Measurements from ENCODE around the gene PPM1G.

PPM1G gene

DNA sequence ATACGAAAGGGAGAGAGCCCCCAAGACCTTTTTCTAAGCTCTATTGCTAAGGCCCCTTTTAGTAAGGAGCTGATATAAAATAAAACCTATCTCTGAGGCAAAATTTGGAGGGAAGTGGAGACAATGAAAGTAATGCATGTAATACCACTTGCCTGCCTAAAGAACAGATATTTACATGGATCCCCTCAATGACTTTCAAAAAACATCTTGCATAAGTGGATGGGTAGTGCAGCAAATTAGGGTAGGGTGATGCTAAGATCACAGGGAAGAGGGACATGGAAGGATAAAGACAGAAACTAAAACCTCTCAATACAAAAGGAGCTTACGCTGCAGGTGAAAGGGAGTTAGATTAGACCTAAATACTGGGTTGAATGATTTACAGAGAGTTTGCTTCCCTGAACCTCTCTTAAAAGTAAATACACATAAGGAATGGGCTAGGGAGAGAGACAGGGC, 30.0 kb downstream of the PPM1G start:
- H3K27ac ChIP-seq: peak overlapping the region; percentile 83 to 89
- H3K9me3 ChIP-seq: no peaks in the 10 kb centered on the region
- intact Hi-C loops (cut with DNase I; ENCODE audit: low total_unique reads): no loop called here
- no peak for DNase-seq
- TF ChIP-seq, protein P1, sequence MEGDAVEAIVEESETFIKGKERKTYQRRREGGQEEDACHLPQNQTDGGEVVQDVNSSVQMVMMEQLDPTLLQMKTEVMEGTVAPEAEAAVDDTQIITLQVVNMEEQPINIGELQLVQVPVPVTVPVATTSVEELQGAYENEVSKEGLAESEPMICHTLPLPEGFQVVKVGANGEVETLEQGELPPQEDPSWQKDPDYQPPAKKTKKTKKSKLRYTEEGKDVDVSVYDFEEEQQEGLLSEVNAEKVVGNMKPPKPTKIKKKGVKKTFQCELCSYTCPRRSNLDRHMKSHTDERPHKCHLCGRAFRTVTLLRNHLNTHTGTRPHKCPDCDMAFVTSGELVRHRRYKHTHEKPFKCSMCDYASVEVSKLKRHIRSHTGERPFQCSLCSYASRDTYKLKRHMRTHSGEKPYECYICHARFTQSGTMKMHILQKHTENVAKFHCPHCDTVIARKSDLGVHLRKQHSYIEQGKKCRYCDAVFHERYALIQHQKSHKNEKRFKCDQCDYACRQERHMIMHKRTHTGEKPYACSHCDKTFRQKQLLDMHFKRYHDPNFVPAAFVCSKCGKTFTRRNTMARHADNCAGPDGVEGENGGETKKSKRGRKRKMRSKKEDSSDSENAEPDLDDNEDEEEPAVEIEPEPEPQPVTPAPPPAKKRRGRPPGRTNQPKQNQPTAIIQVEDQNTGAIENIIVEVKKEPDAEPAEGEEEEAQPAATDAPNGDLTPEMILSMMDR (IDR thresholded peaks at IDR 0.05): no peak
- peaks cover 32 to 70% (median 54%) of the 10 kb centered on the region in 3 donors for H3K36me3 ChIP-seq
- peaks cover 0 to 28% (median 18%) of the 10 kb centered on the region in 4 donors for H3K4me1 ChIP-seq
- peak overlapping the region; percentile 67 to 68 for H3K4me3 ChIP-seq
- no peaks in the 10 kb centered on the region for H3K27me3 ChIP-seq

- intact Hi-C loops (cut with DNase I; ENCODE audit: low total_unique reads): no loop called here
- TF ChIP-seq, protein P1 (IDR thresholded peaks at IDR 0.05): no peak
- DNase-seq: no peak
- Histone ChIP-seq H3K27ac (no peak overlapping the region), H3K4me3 (no peak overlapping the region), H3K36me3 (peaks cover 37 to 70% (median 54%) of the 10 kb centered on the region in 3 donors), H3K4me1 (peaks cover 0 to 28% (median 18%) of the 10 kb centered on the region in 4 donors), H3K9me3 (no peaks in the 10 kb centered on the region), H3K27me3 (no peaks in the 10 kb centered on the region)
These were observed 30.5 kb downstream of the PPM1G start for GRCh38 chr2:27378809-27379290.

- intact Hi-C loops (cut with DNase I; ENCODE audit: low total_unique reads): no loop called here
- Histone ChIP-seq H3K36me3 (peaks cover 43 to 70% (median 54%) of the 10 kb centered on the region in 3 donors), H3K4me3 (no peak overlapping the region), H3K9me3 (no peaks in the 10 kb centered on the region), H3K27me3 (no peaks in the 10 kb centered on the region), H3K27ac (no peak overlapping the region), H3K4me1 (peaks cover 0 to 28% (median 18%) of the 10 kb centered on the region in 4 donors)
- DNase-seq: no peak
- TF ChIP-seq, protein P1 (IDR thresholded peaks at IDR 0.05): no peak
These were observed 31.1 kb downstream of the PPM1G start for GRCh38 chr2:27378096-27378808.

GRCh38 chr2:27377618-27378095, 31.7 kb downstream of the PPM1G start:
- no peak overlapping the region for H3K4me3 ChIP-seq
- H3K4me1 ChIP-seq: peaks cover 0 to 32% (median 18%) of the 10 kb centered on the region in 4 donors
- TF ChIP-seq, protein P1 (IDR thresholded peaks at IDR 0.05): no peak
- DNase-seq: no peak
- peaks cover 48 to 71% (median 59%) of the 10 kb centered on the region in 3 donors for H3K36me3 ChIP-seq
- no peaks in the 10 kb centered on the region for H3K9me3 ChIP-seq
- intact Hi-C loops (cut with DNase I; ENCODE audit: low total_unique reads): no loop called here
- no peaks in the 10 kb centered on the region for H3K27me3 ChIP-seq
- H3K27ac ChIP-seq: no peak overlapping the region

GRCh38 chr2:27376866-27377617, 32.3 kb downstream of the PPM1G start:
- Histone ChIP-seq H3K27ac (no peak overlapping the region), H3K4me1 (peaks cover 0 to 38% (median 24%) of the 10 kb centered on the region in 4 donors), H3K4me3 (no peak overlapping the region), H3K36me3 (peaks cover 48 to 71% (median 60%) of the 10 kb centered on the region in 3 donors), H3K27me3 (no peaks in the 10 kb centered on the region), H3K9me3 (no peaks in the 10 kb centered on the region)
- no peak for DNase-seq
- intact Hi-C loops (cut with DNase I; ENCODE audit: low total_unique reads): no loop called here
- TF ChIP-seq, protein P1 (IDR thresholded peaks at IDR 0.05): no peak
